UCSD-AML1 (cell line): ENCODE results near the gene PTPRC.
A peak's percentile ranks its signal among the peaks of the same experiment; 100 is the strongest.

ENCODE experiments used
- DNase-seq: peaks from one replicate; lab custom pipeline; 2025; ENCODE audit not compliant: unreplicated experiment; lab: John Stamatoyannopoulos, UW

Gene PTPRC

GRCh38 chr1:198699167-198700015 is 60.6 kb downstream of the PTPRC start:
- DNase-seq, result peak; percentile 3

- no peak for DNase-seq
These were observed 61.2 kb downstream of the PTPRC start for GRCh38 chr1:198700016-198700392.

GRCh38 chr1:198700396-198700795 is 61.6 kb downstream of the PTPRC start:
- no peak for DNase-seq

- no peak for DNase-seq
These were observed 62.4 kb downstream of the PTPRC start for GRCh38 chr1:198701250-198701649.

GRCh38 chr1:198701766-198702539 is 63.1 kb downstream of the PTPRC start:
- DNase-seq, result no peak

- DNase-seq, result no peak
These were observed 70.1 kb downstream of the PTPRC start for GRCh38 chr1:198708761-198709525.

- no peak for DNase-seq
These were observed 73.0 kb downstream of the PTPRC start for GRCh38 chr1:198711837-198712236.

- no peak for DNase-seq
These were observed 74.2 kb downstream of the PTPRC start for GRCh38 chr1:198713081-198713480.

- no peak for DNase-seq
These were observed 75.4 kb downstream of the PTPRC start for GRCh38 chr1:198714271-198714670.

GRCh38 chr1:198716051-198716450 is 77.2 kb downstream of the PTPRC start:
- DNase-seq, result no peak

GRCh38 chr1:198717510-198717909 is 78.7 kb downstream of the PTPRC start:
- DNase-seq, result no peak

GRCh38 chr1:198723127-198723526 is 84.3 kb downstream of the PTPRC start:
- no peak for DNase-seq

GRCh38 chr1:198725090-198725489 is 86.2 kb downstream of the PTPRC start:
- no peak for DNase-seq

GRCh38 chr1:198726455-198726854 is 87.6 kb downstream of the PTPRC start:
- no peak for DNase-seq

GRCh38 chr1:198729195-198729863 is 90.5 kb downstream of the PTPRC start:
- no peak for DNase-seq

- no peak for DNase-seq
These were observed 92.1 kb downstream of the PTPRC start for GRCh38 chr1:198730952-198731351.

- DNase-seq, result no peak
These were observed 95.6 kb downstream of the PTPRC start for GRCh38 chr1:198734323-198735008.

- no peak for DNase-seq
These were observed 102.9 kb downstream of the PTPRC start for GRCh38 chr1:198741744-198742143.

- DNase-seq, result no peak
These were observed 108.3 kb downstream of the PTPRC start for GRCh38 chr1:198747127-198747526.

- DNase-seq, result no peak
These were observed 110.4 kb downstream of the PTPRC start for GRCh38 chr1:198749279-198749678.
